Endometrium (tissue), 2 donors: ENCODE data around the gene COX19.

ENCODE experiments used
- FAIRE-seq: peaks from 2 replicates; lab custom pipeline; 2012; peaks lifted over from hg19 to GRCh38; lab: Jason Lieb, UNC
- donor health status: control.
- donor health status: control.

Gene COX19

DNA sequence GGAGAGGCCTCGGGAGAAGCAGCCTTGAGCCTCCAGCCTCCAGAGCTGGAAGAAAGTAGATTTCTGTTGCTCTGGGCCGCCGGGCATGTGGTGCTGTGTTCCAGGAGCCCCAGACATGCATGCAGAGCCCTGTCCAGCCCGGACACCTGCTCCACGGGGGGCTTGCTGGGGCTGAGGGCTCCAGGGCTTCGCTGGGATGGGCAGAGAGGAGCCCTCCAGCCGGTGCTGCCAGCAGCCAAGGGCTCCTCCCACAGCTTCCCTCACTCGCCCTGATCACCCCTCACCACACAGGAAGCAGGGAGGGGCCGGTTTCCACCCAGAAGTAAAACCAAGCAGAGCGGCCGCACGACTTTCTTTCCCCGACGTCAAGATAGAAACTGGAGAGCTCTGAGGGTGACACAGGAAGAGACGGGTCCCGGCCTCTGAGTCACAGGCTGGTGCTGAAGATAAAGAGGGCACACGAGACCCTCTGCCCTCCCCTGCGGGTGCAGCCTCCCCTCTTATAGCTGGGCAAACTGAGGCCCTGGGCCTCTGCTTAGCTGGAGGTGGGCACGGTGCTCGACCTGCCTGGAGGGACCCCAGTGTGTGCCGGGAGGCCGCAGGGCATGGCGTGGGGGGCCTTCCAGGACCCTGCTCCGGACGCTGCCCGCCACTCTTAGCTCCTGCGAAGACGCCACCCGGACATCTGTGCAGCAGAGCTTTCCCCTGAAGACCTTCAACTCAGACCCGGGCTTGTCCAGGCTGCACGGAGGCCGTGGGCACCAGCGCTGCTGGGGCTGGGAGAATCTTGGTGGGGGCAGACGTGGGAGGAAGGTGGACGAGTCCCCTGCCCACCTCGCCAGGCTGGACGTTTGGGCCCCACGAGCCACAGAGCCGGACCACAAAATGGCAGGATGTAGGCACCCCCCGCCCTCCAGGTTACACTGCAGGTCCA lies 52.0 kb downstream of the COX19 start:
- no peak for FAIRE-seq

DNA sequence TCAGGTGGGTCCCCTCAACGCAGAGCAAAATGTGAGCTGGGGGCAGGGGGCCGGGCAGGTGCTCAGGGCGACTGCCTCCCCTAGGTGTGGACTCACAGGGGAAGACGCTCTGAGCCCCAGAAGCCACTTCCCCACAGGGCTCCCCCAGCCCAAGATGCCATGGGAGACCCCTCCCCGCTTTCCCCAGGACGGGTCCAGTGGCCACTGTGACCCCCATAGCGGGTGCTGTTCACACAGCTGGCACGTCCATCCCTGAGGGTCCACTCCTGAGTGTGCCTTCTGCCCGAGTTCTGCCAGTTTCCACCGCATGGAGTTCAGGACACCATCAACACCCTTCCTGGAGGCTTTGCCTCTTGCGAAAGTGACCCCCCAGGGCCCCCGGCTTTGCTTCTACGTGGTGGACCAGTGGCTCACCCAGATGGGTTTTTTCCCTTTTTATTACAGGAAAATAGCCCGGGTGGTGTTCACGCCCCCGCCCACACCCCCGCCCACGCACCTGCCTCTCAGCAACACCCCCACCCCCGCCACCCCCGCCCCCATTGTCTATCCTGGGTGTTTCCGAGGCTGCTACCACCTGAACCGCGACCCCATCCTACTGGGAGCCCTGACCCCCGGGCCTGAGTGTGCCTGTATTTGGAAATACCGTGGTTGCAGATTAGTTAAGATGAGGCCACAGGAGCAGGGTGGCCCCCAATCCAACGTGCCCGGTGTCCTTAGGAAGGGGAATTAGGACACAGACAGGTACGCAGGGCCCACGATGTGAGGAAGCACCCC lies 52.8 kb downstream of the COX19 start:
- FAIRE-seq = no peak

DNA sequence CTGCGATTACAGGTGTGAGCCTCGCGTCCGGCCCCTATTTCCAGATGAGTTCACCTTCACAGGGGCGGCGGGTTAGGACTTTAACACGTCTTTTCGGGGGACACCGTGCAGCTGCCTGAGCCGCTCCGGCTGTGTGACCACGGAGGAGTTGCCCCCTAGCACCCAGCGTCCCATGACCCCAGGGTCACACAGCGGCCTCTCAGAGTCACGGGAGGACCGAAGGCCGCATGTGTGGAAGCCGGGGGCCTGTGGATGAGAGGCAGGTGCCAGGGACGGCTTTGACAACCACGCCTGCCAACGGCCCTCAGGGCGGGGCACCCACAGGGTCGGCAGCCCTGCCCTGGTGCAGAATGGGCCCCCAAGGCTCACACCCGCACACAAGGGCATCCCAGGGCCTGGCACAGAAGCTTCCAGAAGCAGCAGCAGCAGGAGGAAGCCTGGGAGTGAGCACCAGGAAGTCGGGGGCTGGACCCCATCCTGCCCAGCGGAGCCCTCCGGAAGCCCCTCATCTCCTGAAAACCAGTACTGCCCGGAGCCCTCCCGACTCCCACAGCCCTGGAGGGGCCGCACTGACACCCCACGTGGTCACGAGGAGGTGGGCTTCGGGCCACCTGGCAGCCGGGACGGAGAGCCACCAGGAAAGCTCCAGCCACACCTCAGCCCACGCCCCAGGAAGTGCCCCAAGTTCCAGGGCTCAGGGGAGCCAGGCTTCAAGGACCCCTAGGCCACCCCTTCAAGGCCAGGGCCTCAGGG lies 53.6 kb downstream of the COX19 start:
- no peak for FAIRE-seq

DNA sequence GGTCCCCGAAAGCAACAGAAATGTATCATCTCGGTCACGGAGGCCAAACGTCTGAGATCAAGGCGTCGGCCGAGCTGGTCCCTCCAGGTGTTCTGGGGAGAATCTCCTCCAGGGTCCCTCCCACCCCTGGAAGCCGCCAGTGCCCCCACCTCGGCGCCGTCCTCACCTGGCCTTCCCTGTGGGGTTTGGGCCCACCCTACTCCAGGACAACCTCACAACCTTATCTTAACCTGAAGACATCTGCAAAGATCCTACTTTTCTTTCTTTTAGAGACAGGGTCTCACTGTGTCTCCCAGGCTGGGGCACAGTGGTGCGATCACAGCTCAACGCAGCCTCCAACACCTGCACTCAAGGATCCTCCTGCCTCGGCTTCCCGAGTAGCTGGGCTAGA lies 54.3 kb downstream of the COX19 start:
- no peak for FAIRE-seq

DNA sequence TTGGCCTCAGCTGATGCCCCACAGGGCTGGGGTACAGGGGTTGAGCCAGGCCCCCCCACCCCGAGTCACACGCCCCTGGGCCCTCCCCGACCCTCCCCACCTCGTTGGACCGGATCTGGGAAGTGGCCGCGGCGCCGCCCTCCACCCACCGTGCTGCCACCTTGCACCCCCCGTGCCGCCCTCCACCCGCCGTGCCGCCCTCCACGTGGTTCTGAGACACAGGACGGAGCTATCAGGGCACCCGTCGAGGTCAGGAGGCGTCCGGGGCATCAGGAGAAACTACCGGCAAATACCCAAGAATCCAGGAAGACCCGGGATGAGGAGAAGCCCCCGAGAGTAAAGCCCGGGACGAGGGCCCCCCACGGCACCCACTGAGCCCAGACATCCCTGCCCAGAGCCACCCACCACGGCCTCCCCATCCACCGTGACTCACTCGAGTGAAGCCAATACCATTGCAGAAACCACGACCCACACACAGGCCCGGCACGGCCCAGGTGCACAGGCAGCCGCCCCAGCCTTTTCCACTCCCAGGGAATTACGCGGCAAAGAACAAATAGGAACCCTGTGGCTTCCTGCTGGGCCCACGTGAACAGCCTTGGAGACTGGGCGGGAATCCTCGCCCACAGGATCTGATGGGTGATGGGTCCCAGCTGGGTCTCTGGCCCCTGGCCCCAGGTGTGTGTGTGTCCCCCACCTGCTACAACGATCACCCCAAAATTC lies 54.8 kb downstream of the COX19 start:
- FAIRE-seq = no peak

DNA sequence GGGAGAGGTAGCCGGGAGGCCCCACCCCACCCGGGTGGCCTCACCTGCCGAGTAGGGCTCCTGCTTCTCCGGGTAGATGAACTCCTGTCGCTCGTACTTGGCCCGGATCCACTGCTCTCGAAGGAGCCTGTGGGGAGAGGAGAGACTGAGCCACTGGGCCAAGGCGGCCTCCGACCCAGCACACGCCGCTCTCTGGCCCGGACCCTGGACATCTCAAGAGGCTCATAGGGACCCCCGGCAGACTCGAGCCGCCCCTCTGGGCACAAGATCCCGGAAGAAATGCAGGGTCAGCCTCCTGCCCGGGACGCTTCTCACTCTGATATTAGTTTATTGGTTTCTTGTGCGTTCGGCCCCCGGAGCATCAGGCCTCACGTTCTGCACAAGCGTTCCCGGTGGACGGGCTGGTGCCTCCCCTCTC lies 55.4 kb downstream of the COX19 start:
- no peak for FAIRE-seq

DNA sequence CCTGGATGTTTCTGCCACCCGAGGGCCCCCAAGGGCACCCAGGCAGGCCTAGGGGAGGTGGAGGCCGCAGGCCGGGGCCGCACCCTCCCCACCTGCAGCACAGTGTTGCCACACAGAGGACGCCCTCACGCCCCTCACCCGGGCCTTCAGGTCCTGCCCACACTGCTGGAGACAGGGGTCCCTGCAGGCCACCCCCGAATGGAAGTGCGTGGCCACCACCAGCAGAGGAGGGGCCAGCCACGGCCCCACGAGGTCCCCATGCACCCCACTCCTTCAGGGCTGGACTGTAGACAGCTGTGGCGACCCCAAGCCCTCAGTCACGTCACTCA lies 56.3 kb downstream of the COX19 start:
- FAIRE-seq = no peak

DNA sequence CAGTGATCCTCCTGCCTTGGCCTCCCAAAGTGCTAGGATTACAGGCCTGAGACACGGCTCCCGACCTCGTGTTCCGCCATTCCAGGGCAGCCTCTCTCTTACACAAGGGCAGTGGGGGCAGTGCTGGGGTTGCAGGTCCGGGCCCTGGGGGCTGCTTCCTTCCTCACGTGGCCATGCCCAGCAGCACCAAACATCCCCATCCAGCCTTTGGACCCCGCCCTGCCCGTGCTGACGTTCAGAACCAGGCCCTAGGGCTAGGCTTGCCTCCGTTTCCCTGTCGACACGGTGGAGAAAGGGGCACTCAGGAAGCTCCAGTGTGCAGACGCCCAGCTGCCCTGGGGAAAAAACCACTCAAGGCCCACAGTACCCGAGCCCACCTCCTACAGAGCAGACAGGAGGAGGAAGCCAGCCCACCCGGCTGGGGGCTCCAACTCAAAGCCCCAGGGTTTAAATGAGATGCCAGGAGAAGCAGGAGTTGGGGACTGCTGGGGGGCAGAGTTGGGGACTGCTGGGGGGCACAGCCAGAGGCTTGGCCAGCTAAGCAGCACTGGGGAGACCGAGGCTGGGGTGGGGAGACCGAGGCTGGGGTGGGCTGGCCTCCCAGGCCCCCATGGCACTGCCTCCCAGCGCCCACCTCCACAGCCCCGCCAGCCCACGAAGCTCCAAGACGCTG lies 56.8 kb downstream of the COX19 start:
- FAIRE-seq = no peak

DNA sequence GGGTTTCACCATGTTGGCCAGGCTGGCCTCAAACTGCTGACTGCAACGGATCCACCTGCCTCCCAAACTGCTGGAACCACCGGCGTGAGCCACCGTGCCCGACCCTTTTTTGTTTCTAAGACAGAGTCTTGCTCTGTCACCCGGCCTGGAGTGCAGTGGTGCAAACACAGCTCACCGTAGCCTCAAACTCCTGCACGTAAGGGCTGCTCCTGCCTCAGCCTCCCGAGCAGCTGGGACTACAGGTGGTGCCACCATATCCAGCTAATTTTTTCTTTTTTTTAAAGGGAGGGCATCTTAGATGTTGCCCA lies 57.3 kb downstream of the COX19 start:
- FAIRE-seq = no peak

DNA sequence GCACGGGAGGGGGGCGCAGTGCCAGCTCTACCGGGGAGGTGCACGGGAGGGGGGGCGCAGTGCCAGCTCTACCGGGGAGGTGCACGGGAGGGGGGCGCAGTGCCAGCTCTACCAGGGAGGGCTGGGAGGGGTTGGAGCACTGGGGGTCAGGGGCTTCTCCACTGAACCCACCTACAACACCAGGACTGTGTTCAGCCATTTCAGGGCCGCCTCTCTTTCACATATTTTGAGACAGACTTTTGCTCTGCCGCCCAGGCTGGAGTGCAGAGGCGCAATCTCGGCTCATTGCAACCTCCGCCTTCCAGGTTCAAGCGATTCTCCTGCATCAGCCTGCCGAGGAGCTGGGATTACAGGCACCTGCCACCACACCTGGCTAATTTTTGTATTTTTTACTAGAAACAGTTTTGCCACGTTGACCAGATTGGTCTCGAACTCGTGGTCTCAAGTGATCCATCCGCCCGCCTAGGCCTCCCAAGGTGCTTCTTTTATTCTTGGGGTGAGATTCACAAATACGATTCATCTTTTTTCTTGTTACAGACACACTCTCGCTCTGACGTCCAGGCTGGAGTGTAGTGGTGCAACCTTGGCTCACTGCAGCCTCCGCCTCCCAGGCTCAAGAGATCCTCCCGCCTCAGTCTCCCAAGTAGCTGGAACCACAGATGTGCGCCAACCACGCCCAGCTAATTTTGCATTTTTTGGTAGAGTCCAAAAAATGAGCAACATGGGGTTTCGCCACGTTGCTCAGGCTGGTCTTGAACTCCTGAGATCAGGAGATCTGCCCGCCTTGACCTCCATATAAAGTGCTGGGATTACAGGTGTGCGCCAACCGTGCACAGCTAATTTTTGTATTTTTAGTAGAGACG lies 57.9 kb downstream of the COX19 start:
- no peak for FAIRE-seq

DNA sequence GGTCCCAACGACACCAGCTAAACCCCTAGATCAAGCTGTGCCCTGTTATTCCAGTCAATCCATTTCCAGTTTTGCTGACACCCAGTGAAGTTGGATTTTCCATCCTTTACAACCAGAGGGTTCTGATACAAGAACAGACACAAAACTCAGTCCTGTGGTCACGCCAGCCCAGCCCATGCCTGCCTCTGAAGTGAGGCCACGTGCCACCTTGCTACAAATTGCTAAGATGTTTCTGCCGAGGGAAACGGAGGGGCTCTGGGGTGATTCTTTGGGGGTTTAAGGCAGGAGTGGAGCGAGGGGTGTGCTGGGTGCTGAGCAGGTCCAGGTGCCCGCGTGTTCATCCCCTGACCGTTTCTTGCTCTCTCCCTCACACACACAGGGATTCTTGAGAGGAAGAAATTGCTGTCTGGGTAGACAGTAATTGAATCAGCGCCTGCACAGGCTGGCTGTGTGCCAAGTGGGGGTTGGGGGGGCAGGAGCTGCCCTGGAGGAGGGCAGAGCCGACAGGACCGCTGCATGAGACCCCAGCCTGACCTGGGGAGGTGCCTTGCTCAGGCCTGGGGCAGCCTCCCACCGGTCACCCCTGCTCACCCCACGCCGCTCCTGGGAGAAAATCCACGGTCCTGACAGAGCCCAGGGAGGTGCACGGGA lies 58.9 kb downstream of the COX19 start:
- no peak for FAIRE-seq
